NCI-H345 treated with DMSO at 0.1 percent for 48 hours (cell line): ENCODE measurements around the gene ZNF236.
"Not testable (repeated sequence)": the region's sequence is repeated elsewhere in the genome, so short reads cannot be mapped to it uniquely, and the experiment has no call there.

Experiments used
- DNase-seq: peaks from one replicate; lab custom pipeline; 2025; ENCODE audit not compliant: unreplicated experiment; lab: John Stamatoyannopoulos, UW

ZNF236 gene

DNA sequence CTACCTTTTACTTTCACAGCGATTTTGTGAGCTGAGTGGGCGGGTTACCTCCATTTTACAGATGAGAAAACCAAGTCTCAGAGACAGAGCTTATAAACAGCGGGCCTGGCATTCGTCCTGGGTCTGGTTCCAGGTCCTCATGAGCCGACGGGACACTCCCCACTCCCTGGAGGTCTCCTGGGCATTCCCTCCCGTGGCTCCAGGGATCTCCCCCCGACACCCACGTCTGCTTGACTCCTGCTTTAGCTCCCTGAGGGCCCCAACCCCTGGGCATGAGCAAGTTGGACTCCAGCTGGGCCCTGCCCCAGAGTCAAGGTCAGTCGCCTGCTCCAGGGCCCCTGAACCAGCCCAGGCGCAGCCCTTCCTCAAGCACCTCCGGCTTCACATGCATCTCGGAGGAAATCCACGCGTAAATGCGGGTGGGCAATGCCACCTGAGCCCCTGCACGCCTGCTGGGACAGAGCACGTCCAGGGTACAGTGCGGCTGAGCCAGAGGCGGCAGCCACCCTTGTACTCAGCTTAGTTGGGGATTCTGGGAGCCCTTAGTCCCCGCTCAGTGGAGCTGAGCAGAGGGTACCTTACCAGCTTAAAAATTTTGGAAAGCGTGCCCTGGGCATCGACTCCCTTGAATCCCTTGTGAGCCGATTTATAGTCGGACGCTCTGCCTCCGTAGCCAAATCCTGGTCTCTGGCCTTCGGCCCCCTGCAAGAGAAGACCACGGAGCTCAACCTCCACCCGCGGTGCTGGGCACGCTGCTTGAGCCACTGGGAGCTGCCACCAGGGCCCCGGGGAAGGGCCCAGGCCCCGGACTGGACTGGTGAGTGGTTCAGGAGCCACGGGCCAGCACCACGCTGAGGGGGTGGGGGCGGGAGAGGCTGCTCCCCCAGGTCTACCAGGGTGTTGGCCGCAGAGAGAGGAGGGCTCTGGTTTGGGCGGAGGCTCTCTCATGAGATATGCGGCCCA lies 162.1 kb downstream of the ZNF236 start:
- no peak for DNase-seq

DNA sequence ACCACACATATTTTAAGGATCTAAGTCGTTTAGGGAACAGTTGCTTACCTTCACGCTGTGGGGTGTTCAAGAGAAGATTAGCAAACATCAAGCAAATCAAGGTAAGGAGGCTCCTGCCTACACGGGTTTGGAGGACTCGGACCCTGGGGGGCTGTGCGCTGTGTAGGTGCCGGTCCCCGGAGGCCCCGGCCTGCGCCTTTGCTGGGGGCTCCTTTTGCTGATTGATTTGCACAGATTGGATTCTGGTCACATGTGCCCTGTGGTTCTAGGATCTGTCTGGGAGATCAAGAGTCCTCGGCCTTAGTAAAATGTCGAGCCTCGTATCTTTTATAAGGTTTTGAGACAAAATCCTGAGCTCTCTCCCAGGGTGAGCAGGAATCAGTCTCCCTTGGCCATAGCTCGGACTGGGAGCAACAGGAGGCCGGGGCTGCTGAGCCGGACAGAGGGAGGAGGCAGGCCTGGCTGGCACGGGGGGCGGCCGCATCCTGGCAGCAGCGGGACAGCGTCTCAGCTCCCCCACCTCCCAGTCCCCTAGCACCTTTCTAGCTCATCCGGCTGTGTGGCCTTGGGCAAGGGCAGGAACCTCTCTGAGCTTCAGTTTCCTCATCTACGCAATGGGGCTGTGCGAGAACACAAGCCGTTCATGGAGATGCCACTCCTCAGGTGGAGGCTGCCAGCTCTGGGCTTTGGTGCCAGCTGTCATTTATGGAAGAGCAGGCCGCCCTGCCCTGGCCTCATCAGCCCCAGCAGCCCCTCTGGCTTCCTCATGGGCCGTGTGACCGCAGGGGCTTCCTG lies 163.0 kb downstream of the ZNF236 start:
- no peak for DNase-seq

DNA sequence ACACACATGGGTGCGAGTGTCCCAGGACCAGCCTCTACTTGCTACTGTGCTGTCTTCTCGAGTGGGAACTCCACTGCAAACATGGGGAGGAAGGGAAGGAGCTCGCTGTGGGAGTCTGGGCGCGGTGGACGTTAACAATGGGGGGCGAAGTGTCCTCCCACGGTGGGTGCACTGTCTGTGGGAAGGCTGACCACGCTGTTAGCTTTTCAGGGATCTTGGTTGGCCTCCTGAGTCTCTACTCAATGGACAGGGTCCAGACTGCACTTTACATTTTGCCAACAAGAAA lies 163.5 kb downstream of the ZNF236 start:
- no peak for DNase-seq

DNA sequence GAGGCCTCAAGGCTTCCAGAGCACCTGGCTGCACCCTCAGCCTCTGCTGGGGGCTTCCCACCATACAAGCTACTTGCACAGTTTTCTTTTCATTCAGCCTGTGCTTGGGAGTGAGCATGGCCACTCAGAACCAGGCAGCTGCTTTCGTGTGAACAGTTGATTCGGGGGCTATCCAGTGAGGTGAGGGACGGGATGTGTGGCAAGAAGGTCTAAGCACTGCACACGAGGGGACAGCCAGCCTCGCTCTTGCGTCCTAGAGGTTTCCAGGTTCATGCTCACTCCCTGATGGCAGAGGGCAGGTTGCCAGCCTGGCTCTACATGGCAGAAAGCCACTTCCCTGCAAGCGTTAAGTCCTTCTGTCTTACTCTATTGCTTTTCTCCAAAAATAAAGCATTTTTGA lies 164.0 kb downstream of the ZNF236 start:
- DNase-seq: no peak

DNA sequence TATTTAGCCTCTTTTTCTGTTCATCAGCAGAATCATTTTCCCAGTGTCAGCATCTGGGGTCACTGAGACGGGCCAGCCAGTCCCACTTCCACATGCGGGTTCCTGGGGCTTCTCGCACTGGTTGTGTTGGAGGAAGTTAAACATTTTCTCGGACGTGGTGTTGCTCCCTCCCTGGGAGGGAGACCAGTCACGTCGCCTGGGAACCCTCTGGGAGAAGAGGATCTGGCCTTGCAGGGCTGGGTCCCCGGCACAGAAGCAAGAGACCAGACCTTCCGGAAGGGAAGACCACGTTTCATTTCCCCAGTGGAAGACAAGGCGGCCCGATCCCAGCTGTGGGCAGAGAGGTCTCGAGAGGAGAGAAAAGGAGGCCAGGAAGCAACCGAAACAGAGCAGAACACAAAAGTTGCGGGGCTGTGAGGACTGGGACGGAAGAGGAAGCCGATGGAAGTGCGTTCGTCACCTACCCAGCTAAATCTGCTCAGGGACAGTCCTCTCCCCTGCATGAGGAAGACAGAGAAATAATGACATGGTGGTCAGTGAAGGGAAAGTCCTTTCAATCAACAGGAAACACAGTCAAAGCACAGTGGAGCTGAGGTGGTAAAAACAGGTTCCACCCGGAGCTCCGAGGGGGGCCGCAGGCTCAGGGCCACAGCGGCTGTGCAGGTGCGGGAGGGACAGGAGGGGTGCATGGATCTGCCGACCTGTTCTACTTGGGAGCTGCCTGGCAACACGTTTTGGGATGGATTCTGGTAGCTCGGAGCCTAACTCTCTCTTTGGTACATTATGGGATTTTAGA lies 165.9 kb downstream of the ZNF236 start:
- no peak for DNase-seq

DNA sequence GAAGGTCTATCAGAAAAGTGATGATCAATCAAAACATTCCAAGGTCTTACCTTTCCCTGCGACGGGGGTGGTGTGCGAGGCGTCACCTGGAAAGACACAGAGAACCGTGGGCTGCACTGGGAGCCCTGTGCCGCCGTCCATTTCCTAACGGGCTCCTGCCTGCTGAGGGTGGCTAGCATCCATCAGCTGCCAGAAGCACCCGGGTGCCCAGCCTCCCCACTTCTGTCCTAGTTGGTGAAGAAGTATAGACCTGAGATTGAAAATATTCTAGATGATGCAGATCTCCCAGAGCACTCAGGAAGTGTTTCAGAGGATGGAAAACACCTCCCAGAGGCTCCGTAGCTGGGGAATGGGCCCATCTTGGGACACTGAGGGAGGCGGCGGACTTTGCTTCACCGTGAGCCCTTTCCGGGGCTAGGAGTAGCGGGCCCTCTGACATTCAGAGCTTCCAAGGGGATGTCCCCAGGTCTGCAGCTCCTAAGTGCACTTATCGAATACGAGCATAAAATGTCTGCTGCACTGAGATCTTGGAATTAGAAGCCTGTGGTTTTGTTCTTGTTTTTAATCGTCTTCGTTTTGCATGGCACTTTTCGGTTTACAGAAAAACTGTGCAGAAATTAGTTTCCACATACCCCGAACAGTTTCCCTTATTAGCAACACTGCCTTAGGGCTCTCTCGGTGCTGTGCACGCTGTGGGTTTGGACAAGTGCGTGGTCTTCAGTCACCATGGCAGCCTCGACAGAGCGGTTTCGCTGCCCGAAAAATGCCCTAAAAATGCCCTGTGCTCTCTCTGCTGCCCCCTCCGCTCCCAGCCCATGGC lies 166.7 kb downstream of the ZNF236 start:
- no peak for DNase-seq

DNA sequence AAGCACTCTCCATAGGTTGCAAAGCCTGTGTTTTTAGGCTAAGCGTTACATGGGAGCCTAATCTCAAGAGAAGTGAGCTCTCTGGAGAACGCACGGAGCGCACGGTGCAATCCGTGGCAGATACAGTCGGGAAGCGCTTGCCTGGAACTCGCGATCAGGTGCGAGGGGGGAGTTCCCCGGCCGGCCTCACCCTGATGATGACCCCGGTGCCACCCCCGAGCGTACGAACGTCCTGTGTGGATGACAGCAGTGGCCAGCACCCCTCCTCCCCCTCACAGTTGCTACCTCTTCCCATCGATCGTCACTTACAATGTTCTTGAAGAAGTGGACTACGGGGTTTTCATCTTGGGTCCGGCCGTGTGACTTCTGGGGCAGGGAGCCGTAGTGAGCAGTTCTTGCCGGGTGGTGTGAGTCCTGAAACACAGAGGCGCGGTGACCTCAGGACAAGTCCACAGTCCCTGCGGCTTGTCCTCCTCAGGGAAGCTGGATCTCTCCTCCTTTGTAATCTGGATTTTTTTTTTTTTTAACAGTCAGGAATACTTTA lies 167.4 kb downstream of the ZNF236 start:
- DNase-seq: no peak

DNA sequence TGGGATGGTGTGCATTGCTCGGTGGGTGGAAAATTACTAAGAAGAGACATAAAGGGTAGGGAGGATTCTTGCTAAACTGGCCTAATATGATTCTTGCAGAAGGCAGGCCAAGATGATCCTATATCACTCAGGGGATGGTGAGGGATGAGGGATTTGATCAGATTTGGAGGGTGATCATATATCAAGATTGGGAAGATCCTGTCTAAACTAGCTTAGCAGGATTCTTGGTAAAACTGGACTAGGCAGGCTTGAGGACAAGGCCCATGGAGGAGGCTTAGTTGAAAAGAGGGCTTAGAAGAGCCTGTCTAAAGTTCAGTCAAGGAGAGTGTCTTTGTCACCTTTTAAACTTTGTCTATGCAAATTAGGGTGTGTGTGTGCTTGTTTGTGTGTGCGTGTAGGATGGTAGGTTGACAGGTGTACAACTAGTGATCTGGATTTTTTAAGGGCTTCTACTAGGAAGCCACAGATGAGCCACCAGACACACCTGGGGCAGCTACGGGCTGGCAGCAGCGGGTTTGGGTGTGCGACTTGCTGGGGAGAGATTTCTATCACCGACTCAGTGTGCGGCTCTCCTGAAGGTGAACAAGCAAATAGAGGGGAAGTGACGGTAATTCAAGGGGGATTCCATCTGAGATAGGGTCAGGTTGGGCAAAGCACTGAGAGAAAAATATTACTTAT lies 168.1 kb downstream of the ZNF236 start:
- not testable (repeated sequence) for DNase-seq

DNA sequence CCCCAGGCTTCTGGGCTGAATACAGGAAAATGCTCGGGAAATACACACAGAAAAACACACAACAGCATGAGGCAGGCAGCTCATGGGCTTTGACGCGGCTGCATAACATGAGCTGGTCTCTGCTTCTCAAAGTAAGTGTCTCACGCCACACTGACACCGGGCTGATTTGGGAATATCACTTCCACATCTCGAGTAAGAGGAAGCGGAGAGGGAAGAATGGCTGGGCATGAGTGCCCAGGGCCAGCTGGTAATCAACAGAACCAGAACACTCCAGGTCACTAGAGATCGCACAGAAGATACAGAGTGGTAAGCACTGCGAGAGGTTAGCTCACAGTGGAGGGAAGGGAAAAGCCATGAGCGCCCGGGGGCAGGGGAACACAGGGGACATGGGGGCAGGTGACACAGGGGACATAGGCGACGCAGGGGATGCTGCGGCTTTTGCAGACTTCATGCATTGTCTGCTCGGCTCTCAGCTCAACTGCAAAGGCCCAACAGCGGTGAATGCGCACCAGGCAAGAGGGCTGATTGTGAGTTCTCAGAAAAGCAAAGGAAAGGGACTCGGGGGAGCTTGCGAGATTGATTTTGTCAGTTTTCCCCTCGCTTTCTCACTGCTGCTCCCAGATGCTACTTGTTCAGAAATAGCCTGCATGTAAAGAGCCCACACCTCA lies 168.8 kb downstream of the ZNF236 start:
- DNase-seq: no peak

DNA sequence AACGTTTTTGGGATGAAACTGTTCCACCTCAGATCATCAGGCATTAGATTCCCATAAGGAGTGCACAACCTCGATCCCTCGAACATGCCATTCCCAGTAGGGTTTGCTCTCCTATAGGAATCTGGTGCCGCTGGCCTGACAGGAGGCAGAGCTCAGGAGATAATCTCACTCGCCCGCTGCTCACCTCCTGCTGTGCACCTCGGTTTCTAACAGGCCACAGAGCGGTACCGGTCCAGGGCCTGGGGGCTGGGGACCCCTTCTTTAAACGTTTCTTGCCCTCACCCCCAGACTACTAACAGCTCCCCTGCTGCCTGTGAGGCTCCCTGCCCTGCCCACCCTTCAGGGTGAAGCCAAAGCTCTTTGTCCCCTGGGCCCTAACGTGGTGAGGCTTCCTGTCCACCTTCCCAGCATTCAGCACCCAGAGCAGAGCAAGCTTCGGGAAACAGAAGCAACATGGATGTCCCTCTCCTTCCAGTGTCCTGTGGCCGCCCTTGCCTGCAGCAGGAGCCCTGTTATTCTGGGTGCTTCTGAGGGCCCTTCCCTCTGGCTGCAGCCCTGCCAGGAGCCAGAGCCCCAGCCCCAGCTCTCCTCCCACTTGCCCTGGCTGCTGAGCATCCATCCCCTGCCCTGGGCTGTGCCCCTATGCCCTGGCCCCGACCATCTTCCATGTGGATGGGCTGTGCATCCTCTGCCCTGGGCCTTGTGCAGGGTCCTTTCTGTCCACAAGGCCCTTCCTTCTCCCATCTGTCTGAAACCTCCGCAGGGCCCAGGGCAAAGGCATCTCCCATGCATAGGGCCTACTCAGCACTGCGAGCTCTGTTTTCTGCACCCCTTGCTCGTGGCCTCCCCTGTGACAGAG lies 170.1 kb downstream of the ZNF236 start:
- DNase-seq: no peak

DNA sequence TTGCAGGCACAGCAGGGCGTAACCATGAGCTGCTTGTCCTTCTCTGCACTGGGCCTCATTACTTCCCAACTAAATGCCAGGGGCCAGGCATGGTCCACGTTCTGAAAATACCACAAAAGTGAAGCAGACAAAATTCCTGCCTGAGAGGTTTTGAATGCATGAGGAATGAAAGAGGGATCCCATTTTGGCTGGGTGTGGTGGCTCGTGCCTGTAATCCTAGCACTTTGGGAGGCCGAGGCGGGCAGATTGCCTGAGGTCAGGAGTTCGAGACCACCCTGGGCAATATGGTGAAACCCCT lies 170.7 kb downstream of the ZNF236 start:
- DNase-seq: no peak

DNA sequence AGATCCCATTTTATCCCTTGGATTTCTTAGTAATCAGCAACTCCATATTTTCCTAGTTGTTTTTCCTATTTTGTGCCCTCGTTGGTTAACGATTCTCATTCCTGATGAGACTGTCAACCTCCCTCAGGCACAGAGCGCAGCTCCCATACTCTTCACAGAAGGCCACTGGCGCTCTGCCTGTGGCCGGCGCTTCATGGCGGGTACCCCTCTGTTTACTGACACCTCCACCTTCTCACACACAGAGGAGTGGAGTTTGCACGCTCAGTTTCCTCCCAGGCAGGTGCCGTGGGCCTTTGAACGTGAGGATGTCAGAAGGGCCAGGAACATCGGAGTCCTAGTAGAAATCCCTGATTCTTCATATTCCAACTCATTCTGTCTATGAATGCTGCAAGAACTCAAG lies 171.2 kb downstream of the ZNF236 start:
- no peak for DNase-seq

DNA sequence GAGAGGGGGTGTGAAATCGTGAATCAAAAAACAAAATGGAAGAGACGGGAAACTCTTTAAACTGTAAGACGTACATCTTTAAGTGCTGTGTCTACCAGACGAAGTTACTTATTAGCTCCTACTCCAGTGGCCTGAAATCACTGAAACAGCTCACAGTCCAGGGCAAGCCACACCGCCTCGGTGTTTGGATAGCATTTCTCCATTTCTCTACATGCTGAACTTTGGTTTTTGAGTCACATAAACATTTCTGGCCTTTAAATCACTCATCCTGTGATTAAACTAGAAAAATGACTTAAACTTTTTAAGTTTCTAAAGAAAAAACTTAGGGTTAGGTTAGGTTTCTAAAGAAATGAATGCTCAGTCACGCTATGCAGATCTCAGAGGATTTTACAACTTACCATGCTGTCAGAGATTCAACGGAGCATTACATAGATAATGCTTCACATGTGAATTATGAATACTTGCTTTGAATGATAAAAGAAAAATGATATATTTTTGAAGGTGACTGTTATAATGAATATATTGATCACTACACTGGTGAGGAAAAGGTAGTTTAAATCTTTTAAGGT lies 171.8 kb downstream of the ZNF236 start:
- DNase-seq: no peak

DNA sequence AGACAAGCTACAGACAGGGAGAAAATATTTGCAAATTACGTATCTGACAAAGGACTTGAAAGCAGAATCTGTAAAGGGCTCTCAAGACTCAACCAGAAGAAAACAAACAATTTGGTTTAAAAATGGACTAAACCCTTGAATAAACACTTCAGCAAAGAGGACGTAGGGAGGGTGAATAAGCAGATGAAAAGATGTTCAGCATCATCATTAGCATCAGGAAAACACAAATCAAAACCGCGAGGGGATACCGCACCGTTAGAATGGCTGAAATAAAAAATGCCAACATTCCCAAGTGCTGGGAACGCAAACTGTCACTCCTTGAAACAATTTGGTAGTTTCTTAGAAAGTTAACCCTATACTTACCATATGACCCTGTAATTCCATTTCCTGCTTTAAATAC lies 173.5 kb downstream of the ZNF236 start:
- DNase-seq: no peak

DNA sequence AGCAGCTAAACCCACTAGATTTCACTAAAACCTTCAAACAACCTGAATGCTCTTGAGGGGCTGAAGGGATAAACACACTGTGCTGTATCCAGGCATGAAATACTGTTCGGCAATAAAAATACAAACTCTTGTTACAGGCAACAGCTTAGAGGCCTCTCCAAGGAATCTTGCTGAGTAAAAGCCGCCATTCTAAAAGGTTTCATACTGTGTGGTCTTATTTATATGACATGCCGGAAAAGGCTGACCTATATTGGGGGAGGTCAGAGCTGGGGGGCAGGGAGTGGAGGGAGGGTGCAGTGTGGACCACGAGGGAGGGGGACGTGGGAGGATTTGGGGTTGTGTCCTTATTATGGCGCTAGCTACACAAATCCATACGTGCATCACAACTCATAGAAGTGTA lies 174.1 kb downstream of the ZNF236 start:
- no peak for DNase-seq

DNA sequence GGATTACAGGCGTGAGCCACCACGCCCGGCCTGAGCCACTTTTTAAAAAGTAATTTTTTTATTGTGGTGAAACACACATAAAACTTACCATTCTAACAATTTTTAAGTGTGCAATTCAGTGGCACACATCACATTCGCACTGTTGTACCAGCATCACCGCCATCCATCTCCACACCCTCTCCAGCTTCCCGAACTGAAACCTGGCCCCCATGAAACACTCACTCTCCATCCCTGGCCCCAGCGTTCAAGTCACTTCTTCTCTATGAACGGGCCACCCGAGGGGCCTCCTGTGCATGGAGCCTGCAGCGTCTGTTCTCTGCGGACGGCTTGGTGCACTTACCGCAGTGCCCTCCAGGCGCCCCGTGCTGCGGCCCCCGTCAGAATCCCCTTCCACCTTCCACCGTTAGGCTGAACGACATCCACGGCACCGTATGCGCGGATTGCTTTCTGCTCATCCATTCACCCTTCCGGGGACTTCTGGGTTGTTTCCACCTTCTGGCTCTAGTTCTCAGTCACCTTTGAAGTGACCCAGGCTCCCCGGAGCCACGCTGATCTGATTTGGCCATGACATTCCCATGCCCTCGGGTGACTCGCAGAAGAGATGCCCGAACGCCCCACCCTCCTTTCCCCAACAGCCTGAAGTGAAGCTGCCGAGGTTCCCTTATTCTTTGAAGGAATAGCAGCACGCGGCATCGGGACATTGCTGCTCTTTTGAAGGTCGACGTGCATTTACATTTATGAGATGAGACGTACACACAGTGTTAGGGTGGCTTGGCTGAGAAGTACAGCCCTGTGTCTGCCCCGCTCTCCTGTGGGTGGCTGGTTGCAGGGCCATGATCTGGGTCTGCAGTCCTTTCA lies 175.8 kb downstream of the ZNF236 start:
- DNase-seq: no peak

DNA sequence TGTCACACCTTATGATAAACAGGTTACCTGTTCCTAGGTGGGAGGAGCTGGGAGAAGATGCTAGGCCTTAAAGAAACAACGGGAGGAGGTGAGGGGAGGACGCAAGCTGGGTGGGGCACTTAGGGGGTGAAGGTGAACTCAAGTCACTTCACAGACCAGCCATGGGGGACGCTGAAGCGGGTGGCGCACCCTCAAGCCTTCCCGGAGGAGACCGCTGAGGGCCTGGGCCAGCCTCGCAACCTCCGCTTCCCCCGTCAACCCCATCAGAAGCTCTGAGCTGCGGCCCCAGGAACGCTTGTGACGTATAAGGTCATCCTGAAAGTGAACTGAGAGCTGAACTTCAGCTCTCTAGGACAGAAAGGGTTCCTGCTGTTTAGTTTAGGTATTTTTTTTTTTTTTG lies 176.7 kb downstream of the ZNF236 start:
- DNase-seq: no peak
